Fibroblast of pulmonary artery (primary cell): ENCODE data around the gene PRPF39.
"Not testable (repeated sequence)": the region's sequence is repeated elsewhere in the genome, so short reads cannot be mapped to it uniquely, and the experiment has no call there.

ENCODE experiments used
- DNase-seq: peaks from one replicate; pipeline ENCODE4 v3.0.0-alpha.2; 2010; ENCODE audit warnings: low read depth
- H3K4me3 ChIP-seq: replicated peaks from 2 replicates; pipeline ENCODE4 v1.5.1; 2011; ENCODE audit warnings: low read depth, mild to moderate bottlenecking, control low read depth, low read length, moderate library complexity
- TF ChIP-seq, protein P1 (sequence below): IDR thresholded peaks from 2 replicates; pipeline ENCODE4 v1.5.1; 2011; ENCODE audit warnings: mild to moderate bottlenecking, control low read depth, low read length, inconsistent platforms; ENCODE audit errors: missing control alignments

PRPF39 gene

DNA sequence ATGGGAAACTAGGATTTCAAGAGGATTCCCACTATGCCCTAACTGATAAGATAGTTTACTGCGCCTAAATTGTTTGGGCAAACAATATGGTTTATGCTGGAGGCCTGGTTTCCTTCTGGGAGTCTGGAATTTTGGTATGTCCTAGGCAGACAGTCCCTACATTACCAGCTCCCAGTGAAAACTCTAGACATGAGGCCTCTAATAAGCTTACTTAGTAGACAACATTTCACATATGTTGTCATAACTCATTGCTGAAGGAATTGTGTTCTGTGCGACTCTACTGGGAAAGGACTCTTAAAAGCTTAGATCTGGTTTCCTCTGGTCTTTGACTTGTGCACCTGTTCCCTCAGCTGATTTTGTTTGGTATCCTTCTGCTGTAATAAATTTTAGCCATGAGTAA is 18.0 kb upstream of the PRPF39 start:
- no peak overlapping the region for H3K4me3 ChIP-seq
- TF ChIP-seq, protein P1, sequence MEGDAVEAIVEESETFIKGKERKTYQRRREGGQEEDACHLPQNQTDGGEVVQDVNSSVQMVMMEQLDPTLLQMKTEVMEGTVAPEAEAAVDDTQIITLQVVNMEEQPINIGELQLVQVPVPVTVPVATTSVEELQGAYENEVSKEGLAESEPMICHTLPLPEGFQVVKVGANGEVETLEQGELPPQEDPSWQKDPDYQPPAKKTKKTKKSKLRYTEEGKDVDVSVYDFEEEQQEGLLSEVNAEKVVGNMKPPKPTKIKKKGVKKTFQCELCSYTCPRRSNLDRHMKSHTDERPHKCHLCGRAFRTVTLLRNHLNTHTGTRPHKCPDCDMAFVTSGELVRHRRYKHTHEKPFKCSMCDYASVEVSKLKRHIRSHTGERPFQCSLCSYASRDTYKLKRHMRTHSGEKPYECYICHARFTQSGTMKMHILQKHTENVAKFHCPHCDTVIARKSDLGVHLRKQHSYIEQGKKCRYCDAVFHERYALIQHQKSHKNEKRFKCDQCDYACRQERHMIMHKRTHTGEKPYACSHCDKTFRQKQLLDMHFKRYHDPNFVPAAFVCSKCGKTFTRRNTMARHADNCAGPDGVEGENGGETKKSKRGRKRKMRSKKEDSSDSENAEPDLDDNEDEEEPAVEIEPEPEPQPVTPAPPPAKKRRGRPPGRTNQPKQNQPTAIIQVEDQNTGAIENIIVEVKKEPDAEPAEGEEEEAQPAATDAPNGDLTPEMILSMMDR = no peak
- DNase-seq = no peak

DNA sequence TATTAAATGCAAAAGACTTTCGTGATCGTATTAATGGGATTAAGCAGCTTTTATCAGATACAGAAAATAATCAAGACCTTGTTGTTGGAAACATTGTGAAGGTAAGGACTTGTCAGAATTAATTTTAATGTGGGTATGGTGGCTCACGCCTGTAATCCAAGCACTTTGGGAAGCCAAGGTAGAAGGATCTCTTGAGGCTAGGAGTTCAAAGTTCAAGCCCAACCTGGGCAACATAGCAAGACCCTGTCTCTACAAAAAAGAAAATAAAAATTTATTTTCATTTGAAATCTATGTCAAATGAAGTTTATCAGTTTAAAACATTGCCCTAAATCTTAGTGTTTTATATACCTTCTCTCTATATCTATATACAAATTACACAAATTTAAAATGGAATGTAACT is 17.2 kb upstream of the PRPF39 start:
- TF ChIP-seq, protein P1 = no peak
- DNase-seq = no peak
- H3K4me3 ChIP-seq = no peak overlapping the region

DNA sequence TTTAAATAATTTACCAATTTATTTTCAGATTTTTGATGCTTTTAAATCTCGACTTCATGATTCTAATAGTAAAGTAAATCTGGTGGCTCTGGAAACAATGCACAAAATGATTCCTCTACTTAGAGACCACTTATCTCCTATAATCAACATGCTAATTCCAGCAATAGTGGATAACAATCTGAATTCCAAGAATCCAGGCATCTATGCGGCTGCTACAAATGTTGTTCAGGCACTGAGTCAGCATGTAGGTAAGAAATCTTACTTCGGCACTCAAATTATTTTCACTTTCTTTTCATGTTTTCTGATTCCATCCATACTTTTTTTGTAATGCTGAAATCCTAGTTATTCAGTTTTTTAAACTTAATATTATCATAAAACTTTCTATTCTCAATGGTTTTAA is 15.5 kb upstream of the PRPF39 start:
- TF ChIP-seq, protein P1 = no peak
- H3K4me3 ChIP-seq = no peak overlapping the region
- no peak for DNase-seq

DNA sequence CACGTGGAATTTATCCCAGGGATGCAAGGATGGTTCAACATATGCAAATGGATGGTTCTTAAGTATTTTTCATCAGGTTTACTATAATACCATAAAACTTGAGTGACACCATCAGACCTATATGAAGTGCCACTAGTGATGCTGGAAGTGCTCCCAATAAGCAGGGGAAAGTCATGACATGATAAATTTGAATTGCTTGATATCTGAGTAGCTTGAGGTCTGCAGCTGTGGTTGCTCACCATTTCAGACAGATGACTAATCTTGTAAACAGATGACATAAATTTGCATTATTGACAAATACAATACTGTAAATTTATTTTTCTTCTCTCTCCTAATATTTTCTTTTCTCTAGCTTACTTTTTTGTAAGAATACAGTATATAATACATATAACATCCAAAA is 13.7 kb upstream of the PRPF39 start:
- no peak for DNase-seq
- TF ChIP-seq, protein P1 = no peak
- H3K4me3 ChIP-seq = no peak overlapping the region

DNA sequence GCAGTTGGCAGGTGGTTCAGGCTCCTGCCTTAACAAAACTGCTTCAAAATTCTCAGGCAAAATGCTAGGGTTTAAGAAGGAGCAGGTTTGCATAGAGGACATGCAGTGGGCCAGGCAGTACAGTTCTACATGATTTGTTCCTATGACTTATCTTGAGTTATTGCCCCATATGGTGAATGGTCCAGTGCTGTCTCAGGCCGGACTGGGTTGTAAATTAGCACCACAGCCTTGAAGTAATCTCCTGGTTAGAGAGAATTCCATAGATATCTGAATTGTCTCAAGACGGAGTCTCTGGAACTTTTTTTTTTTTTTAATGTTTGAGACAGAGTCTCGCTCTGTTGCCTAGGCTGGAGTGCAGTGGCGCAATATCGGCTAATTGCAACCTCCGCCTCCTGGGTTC is 11.8 kb upstream of the PRPF39 start:
- no peak for DNase-seq
- TF ChIP-seq, protein P1 = no peak
- no peak overlapping the region for H3K4me3 ChIP-seq

DNA sequence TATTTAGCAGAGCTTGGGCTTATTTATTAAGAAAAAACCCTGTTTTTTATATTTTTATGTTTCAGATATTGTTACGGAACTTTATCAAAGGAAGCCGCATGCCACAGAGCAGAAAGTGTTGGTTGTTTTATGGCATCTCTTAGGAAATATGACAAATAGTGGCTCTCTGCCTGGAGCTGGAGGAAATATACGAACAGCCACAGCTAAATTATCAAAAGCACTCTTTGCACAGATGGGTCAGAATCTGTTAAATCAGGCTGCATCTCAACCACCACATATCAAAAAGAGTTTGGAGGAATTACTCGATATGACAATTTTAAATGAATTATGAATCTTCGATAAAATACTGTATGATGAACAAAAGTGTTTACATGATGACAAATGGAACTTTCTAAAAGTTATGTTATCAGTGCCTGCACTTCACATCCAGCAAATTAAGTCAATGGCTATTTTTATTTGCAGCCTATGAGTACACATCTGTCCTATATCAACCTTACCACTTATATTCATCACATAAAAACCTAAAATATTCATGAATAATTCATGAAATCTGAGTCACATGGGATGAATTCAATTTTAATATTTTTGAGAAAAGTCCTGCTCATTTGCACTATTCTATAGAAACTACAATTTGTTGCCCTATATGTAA is 10.6 kb upstream of the PRPF39 start:
- no peak overlapping the region for H3K4me3 ChIP-seq
- TF ChIP-seq, protein P1 = no peak

DNA sequence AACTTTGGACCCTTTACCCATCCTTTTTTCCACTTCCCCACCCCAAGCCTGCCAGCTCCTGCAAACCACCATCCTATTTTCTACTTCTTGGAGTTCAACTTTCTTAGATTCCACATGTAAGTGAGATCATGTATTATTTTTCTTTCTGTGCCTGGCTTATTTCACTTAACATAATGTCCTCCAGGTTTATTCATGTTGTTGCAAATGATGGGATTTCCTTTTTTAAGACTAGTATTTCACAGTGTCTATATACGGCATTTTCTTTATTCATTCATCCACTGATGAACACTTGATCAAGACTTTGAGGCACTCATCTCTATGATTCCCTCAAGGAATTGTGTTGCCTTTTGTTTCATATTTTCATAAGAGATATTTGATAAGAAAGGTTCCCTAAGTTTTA is 5.6 kb upstream of the PRPF39 start:
- no peak for DNase-seq
- TF ChIP-seq, protein P1 = no peak
- no peak overlapping the region for H3K4me3 ChIP-seq

More for the DNA sequence above, 10.6 kb upstream of the PRPF39 start:
- DNase-seq = no peak

DNA sequence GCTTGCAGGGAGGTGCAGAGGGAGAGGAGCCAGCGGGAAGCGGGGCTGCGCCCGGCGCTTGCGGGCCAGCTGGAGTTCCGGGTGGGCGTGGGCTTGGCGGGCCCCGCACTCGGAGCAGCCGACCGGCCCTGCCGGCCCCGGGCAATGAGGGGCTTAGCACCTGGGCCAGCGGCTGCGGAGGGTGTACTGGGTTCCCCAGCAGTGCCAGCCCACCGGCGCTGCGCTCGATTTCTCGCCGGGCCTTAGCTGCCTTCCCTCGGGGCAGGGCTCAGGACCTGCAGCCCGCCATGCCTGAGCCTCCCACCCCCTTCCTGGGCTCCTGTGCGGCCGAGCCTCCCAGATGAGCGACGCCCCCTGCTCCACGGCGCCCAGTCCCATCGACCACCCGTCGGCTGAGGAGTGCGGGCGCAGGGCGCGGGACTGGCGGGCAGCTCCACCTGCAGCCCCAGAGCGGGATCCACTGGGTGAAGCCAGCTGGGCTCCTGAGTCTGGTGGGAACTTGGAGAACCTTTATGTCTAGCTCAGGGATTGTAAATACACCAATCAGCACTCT is 3.4 kb upstream of the PRPF39 start:
- not testable (repeated sequence) for DNase-seq, H3K4me3 ChIP-seq

DNA sequence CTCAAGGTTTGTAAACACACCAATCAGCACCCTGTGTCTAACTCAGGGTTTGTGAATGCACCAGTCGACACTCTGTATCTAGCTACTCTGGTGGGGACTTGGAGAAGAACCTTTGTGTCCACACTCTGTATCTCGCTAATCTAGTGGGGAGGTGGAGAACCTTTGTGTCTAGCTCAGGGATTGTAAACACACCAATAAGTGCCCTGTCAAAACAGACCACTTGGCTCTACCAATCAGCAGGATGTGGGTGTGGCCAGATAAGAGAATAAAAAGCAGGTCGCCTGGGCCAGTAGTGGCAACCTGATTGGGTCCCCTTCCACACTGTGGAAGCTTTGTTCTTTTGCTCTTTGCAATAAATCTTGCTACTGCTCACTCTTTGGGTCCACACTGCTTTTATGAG is 2.8 kb upstream of the PRPF39 start:
- not testable (repeated sequence) for DNase-seq, H3K4me3 ChIP-seq
